ENCODE data around the gene SHLD1. TPM values are rescaled to one million over a fixed set of nuclear protein-coding genes. Genes with fewer than 3 reads are reported as not detected.
A peak's percentile ranks its signal among the peaks of the same experiment; 100 is the strongest.

SHLD1 gene
- total and polyA plus RNA-seq, 5 donors from 2014 or later = 10.4 to 46.6 (median 27.7) TPM

GRCh38 chr20:5784735-5785134, 34.5 kb downstream of the SHLD1 start:
- H3K9me3 Mint-ChIP-seq = no peaks in the 10 kb centered on the region
- peaks cover 23% of the 10 kb centered on the region for H3K36me3 Mint-ChIP-seq
- no peak overlapping the region for H3K4me3 Mint-ChIP-seq
- DNase-seq (no peak), ATAC-seq (ENCODE audit: low read depth in 2 of 2) (no peak)
- no peaks in the 10 kb centered on the region for H3K27me3 Mint-ChIP-seq
- H3K9me3 ChIP-seq (ENCODE audit: control insufficient read depth in 2 of 2, low read length in 2 of 2) = no peaks in the 10 kb centered on the region
- H3K4me1 Mint-ChIP-seq = peaks cover 11 to 23% (median 13%) of the 10 kb centered on the region in 4 donors
- H3K27ac ChIP-seq (ENCODE audit: insufficient read depth, low read length, poor library complexity, severe bottlenecking) = no peak overlapping the region
- peak overlapping the region in 2 of 3 donors; percentile 50 to 69 for H3K27ac Mint-ChIP-seq
- no peaks in the 10 kb centered on the region for H3K4me1 ChIP-seq (ENCODE audit: control insufficient read depth, insufficient read depth, low read length, poor library complexity, severe bottlenecking)
- peaks cover 17% of the 10 kb centered on the region for H3K36me3 ChIP-seq (ENCODE audit: control insufficient read depth, insufficient read depth, low read length)
- no peaks in the 10 kb centered on the region for H3K27me3 ChIP-seq (ENCODE audit: control insufficient read depth, insufficient read depth, low read length)
- no peak overlapping the region for H3K4me3 ChIP-seq (ENCODE audit: low read depth, low read length)

- Mint-ChIP-seq H3K4me3 (no peak overlapping the region), H3K4me1 (peaks cover 11 to 23% (median 13%) of the 10 kb centered on the region in 4 donors), H3K27me3 (no peaks in the 10 kb centered on the region), H3K36me3 (peaks cover 23% of the 10 kb centered on the region), H3K27ac (peak overlapping the region in 2 of 3 donors; percentile 50 to 69), H3K9me3 (no peaks in the 10 kb centered on the region)
- Histone ChIP-seq H3K9me3 (ENCODE audit: control insufficient read depth in 2 of 2, low read length in 2 of 2) (no peaks in the 10 kb centered on the region), H3K36me3 (ENCODE audit: control insufficient read depth, insufficient read depth, low read length) (peaks cover 21% of the 10 kb centered on the region), H3K4me1 (ENCODE audit: control insufficient read depth, insufficient read depth, low read length, poor library complexity, severe bottlenecking) (peaks cover 3% of the 10 kb centered on the region), H3K27me3 (ENCODE audit: control insufficient read depth, insufficient read depth, low read length) (no peaks in the 10 kb centered on the region), H3K4me3 (ENCODE audit: low read depth, low read length) (no peak overlapping the region), H3K27ac (ENCODE audit: insufficient read depth, low read length, poor library complexity, severe bottlenecking) (no peak overlapping the region)
- DNase-seq = no peak
- ATAC-seq (ENCODE audit: low read depth in 2 of 2) = no peak
Observed at GRCh38 chr20:5785146-5785545, 34.9 kb downstream of the SHLD1 start.

GRCh38 chr20:5786930-5787795, 37.0 kb downstream of the SHLD1 start:
- Histone ChIP-seq H3K4me3 (ENCODE audit: low read depth, low read length) (no peak overlapping the region), H3K27ac (ENCODE audit: insufficient read depth, low read length, poor library complexity, severe bottlenecking) (no peak overlapping the region), H3K9me3 (ENCODE audit: control insufficient read depth in 2 of 2, low read length in 2 of 2) (no peaks in the 10 kb centered on the region), H3K4me1 (ENCODE audit: control insufficient read depth, insufficient read depth, low read length, poor library complexity, severe bottlenecking) (peaks cover 3% of the 10 kb centered on the region), H3K36me3 (ENCODE audit: control insufficient read depth, insufficient read depth, low read length) (peaks cover 20% of the 10 kb centered on the region), H3K27me3 (ENCODE audit: control insufficient read depth, insufficient read depth, low read length) (no peaks in the 10 kb centered on the region)
- no peak overlapping the region for H3K4me3 Mint-ChIP-seq
- H3K36me3 Mint-ChIP-seq = peaks cover 26% of the 10 kb centered on the region
- no peak for DNase-seq
- peaks cover 4% of the 10 kb centered on the region for H3K27me3 Mint-ChIP-seq
- H3K9me3 Mint-ChIP-seq = no peaks in the 10 kb centered on the region
- H3K4me1 Mint-ChIP-seq = peaks cover 11 to 20% (median 16%) of the 10 kb centered on the region in 4 donors
- ATAC-seq (ENCODE audit: low read depth in 2 of 2) = no peak
- H3K27ac Mint-ChIP-seq = peak overlapping the region; percentile 75 to 84 (median 76)

GRCh38 chr20:5787796-5788165, 37.6 kb downstream of the SHLD1 start:
- ATAC-seq (ENCODE audit: low read depth in 2 of 2) = no peak
- Mint-ChIP-seq H3K36me3 (peaks cover 26% of the 10 kb centered on the region), H3K4me3 (no peak overlapping the region), H3K27me3 (peaks cover 5% of the 10 kb centered on the region), H3K4me1 (peaks cover 10 to 22% (median 13%) of the 10 kb centered on the region in 4 donors), H3K9me3 (no peaks in the 10 kb centered on the region), H3K27ac (peak overlapping the region in 2 of 3 donors; percentile 9 to 46)
- Histone ChIP-seq H3K4me3 (ENCODE audit: low read depth, low read length) (no peak overlapping the region), H3K27me3 (ENCODE audit: control insufficient read depth, insufficient read depth, low read length) (no peaks in the 10 kb centered on the region), H3K9me3 (ENCODE audit: control insufficient read depth in 2 of 2, low read length in 2 of 2) (no peaks in the 10 kb centered on the region), H3K27ac (ENCODE audit: insufficient read depth, low read length, poor library complexity, severe bottlenecking) (no peak overlapping the region), H3K4me1 (ENCODE audit: control insufficient read depth, insufficient read depth, low read length, poor library complexity, severe bottlenecking) (peaks cover 3% of the 10 kb centered on the region), H3K36me3 (ENCODE audit: control insufficient read depth, insufficient read depth, low read length) (peaks cover 20% of the 10 kb centered on the region)
- DNase-seq = no peak

- peaks cover 3% of the 10 kb centered on the region for H3K4me1 ChIP-seq (ENCODE audit: control insufficient read depth, insufficient read depth, low read length, poor library complexity, severe bottlenecking)
- Mint-ChIP-seq H3K9me3 (no peaks in the 10 kb centered on the region), H3K4me1 (peaks cover 9 to 22% (median 12%) of the 10 kb centered on the region in 4 donors), H3K27ac (peak overlapping the region; percentile 9 to 46 (median 32)), H3K4me3 (no peak overlapping the region), H3K36me3 (peaks cover 27% of the 10 kb centered on the region), H3K27me3 (peaks cover 5% of the 10 kb centered on the region)
- H3K27ac ChIP-seq (ENCODE audit: insufficient read depth, low read length, poor library complexity, severe bottlenecking) = no peak overlapping the region
- H3K27me3 ChIP-seq (ENCODE audit: control insufficient read depth, insufficient read depth, low read length) = no peaks in the 10 kb centered on the region
- H3K36me3 ChIP-seq (ENCODE audit: control insufficient read depth, insufficient read depth, low read length) = peaks cover 22% of the 10 kb centered on the region
- no peak overlapping the region for H3K4me3 ChIP-seq (ENCODE audit: low read depth, low read length)
- no peaks in the 10 kb centered on the region for H3K9me3 ChIP-seq (ENCODE audit: control insufficient read depth in 2 of 2, low read length in 2 of 2)
- ATAC-seq (ENCODE audit: low read depth in 2 of 2) (peak; percentile 96), DNase-seq (peak; percentile 69 to 93 (median 82))
Observed at GRCh38 chr20:5788385-5788895, 38.2 kb downstream of the SHLD1 start.

GRCh38 chr20:5789827-5790226, 39.6 kb downstream of the SHLD1 start:
- Mint-ChIP-seq H3K27ac (no peak overlapping the region), H3K4me3 (no peak overlapping the region), H3K9me3 (no peaks in the 10 kb centered on the region), H3K36me3 (peaks cover 29% of the 10 kb centered on the region), H3K4me1 (peaks cover 9 to 22% (median 16%) of the 10 kb centered on the region in 4 donors), H3K27me3 (peaks cover 5% of the 10 kb centered on the region)
- H3K4me3 ChIP-seq (ENCODE audit: low read depth, low read length) = no peak overlapping the region
- H3K9me3 ChIP-seq (ENCODE audit: control insufficient read depth in 2 of 2, low read length in 2 of 2) = no peaks in the 10 kb centered on the region
- peaks cover 3% of the 10 kb centered on the region for H3K4me1 ChIP-seq (ENCODE audit: control insufficient read depth, insufficient read depth, low read length, poor library complexity, severe bottlenecking)
- H3K27ac ChIP-seq (ENCODE audit: insufficient read depth, low read length, poor library complexity, severe bottlenecking) = no peak overlapping the region
- H3K36me3 ChIP-seq (ENCODE audit: control insufficient read depth, insufficient read depth, low read length) = peaks cover 27% of the 10 kb centered on the region
- DNase-seq = no peak
- H3K27me3 ChIP-seq (ENCODE audit: control insufficient read depth, insufficient read depth, low read length) = no peaks in the 10 kb centered on the region
- no peak for ATAC-seq (ENCODE audit: low read depth in 2 of 2)

- peaks cover 3% of the 10 kb centered on the region for H3K4me1 ChIP-seq (ENCODE audit: control insufficient read depth, insufficient read depth, low read length, poor library complexity, severe bottlenecking)
- DNase-seq (no peak), ATAC-seq (ENCODE audit: low read depth in 2 of 2) (no peak)
- Mint-ChIP-seq H3K27ac (no peak overlapping the region), H3K27me3 (peaks cover 5% of the 10 kb centered on the region), H3K36me3 (peaks cover 24% of the 10 kb centered on the region), H3K9me3 (no peaks in the 10 kb centered on the region), H3K4me3 (no peak overlapping the region), H3K4me1 (peaks cover 4 to 10% (median 8%) of the 10 kb centered on the region in 4 donors)
- H3K36me3 ChIP-seq (ENCODE audit: control insufficient read depth, insufficient read depth, low read length) = peaks cover 16% of the 10 kb centered on the region
- H3K9me3 ChIP-seq (ENCODE audit: control insufficient read depth in 2 of 2, low read length in 2 of 2) = no peaks in the 10 kb centered on the region
- H3K4me3 ChIP-seq (ENCODE audit: low read depth, low read length) = no peak overlapping the region
- no peak overlapping the region for H3K27ac ChIP-seq (ENCODE audit: insufficient read depth, low read length, poor library complexity, severe bottlenecking)
- no peaks in the 10 kb centered on the region for H3K27me3 ChIP-seq (ENCODE audit: control insufficient read depth, insufficient read depth, low read length)
Observed at GRCh38 chr20:5793916-5794315, 43.7 kb downstream of the SHLD1 start.
